Measurements from ENCODE around the gene TRAPPC3.

DNA sequence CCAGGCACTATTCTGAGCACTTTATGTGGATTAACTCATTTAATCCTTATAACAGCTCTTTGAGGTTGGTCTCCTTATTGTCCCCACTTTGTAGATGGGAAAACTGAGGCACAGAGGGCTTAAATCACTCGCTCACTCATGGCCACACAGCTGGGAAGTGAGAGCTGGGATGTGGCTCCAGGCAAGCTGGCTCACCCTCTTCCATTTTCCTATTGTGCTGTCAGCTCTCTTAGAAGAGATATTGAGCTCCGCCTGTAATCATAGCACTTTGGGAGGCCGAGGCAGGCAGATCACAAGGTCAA, 20.4 kb downstream of the TRAPPC3 start:
- TF ChIP-seq, protein P1, sequence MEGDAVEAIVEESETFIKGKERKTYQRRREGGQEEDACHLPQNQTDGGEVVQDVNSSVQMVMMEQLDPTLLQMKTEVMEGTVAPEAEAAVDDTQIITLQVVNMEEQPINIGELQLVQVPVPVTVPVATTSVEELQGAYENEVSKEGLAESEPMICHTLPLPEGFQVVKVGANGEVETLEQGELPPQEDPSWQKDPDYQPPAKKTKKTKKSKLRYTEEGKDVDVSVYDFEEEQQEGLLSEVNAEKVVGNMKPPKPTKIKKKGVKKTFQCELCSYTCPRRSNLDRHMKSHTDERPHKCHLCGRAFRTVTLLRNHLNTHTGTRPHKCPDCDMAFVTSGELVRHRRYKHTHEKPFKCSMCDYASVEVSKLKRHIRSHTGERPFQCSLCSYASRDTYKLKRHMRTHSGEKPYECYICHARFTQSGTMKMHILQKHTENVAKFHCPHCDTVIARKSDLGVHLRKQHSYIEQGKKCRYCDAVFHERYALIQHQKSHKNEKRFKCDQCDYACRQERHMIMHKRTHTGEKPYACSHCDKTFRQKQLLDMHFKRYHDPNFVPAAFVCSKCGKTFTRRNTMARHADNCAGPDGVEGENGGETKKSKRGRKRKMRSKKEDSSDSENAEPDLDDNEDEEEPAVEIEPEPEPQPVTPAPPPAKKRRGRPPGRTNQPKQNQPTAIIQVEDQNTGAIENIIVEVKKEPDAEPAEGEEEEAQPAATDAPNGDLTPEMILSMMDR (conservative IDR thresholded peaks at IDR 0.05 in 1 of 2, IDR thresholded peaks at IDR 0.05 in 1 of 2; ENCODE audit: extremely low read depth in 1 of 2, insufficient read depth in 1 of 2, low read depth in 1 of 2, low read length in 2 of 2): no peak
- TF ChIP-seq EZH2 (IDR thresholded peaks at IDR 0.05; ENCODE audit: borderline replicate concordance, low read length): no peak
